K562 (cell line): ENCODE results near the gene NR0B2. TPM values are rescaled to one million over a fixed set of nuclear protein-coding genes. Genes with fewer than 3 reads are reported as not detected.

ENCODE experiments used
- ADNP ChIP-seq: fragments of 200-800 bp; sonication (Bioruptor generic); IDR thresholded peaks from 2 replicates; pipeline ENCODE4 v1.6.1; 2016; ENCODE audit warnings: missing genetic modification characterization, missing compliant biosample characterization
- CHD4 ChIP-seq: fragments of 200-600 bp; sonication (generic); IDR thresholded peaks from 3 replicates; pipeline ENCODE4 v1.6.1; 2012; ENCODE audit warnings: low read depth, mild to moderate bottlenecking, mixed read lengths, low read length, inconsistent platforms; ENCODE audit not compliant: insufficient read depth, insufficient replicate concordance, poor library complexity, severe bottlenecking
- NBN ChIP-seq: fragments of 450-650 bp; IDR thresholded peaks from 2 replicates; pipeline ENCODE4 v1.6.1; 2016; ENCODE audit warnings: low read depth, mild to moderate bottlenecking
- RBM39 ChIP-seq: fragments of 200-400 bp; formaldehyde crosslinking; optimal IDR thresholded peaks from 2 replicates; pipeline ENCODE3; 2018; ENCODE audit warnings: low read depth, low read length
- RNF2 ChIP-seq: sonication (generic); IDR thresholded peaks from 2 replicates; pipeline ENCODE4 v1.6.1; 2016
- TEAD1 ChIP-seq, 2 experiments: fragments of 450-650 bp in 1 of 2; sonication (generic) in 1 of 2; formaldehyde crosslinking; IDR thresholded peaks; 2 replicates each; pipeline versions ENCODE4 v1.4.0 to v1.8.0; 2020 to 2022; ENCODE audit warnings: mild to moderate bottlenecking in 2 of 2, missing genetic modification reagents in 1 of 2
- ZNF561 ChIP-seq: fragments of 450-650 bp; formaldehyde crosslinking; conservative IDR thresholded peaks from 2 replicates; pipeline ENCODE4 v1.4.0; 2020; ENCODE audit warnings: mild to moderate bottlenecking, moderate library complexity
- ZNF766 ChIP-seq: fragments of 200-800 bp; sonication (Bioruptor generic); conservative IDR thresholded peaks from 2 replicates; pipeline ENCODE4 v1.6.1; 2016; ENCODE audit warnings: missing genetic modification characterization, missing compliant biosample characterization
- polyA plus RNA-seq, 8 experiments: library from polyadenylated mRNA; depleted of rRNA in 4 of 8; stranded (reverse) in 5 of 8; unstranded in 3 of 8; fragments of >200 nt; fragmentation: Nextera tagmentation in 2 of 8; fragmentation: Illumina TruSeq in 1 of 8; extraction: Ambion mirVana in 2 of 8; extraction: Trizol in 1 of 8; gene quantifications; 2 replicates each; pipeline versions ENCODE4 v1.2.1 to v1.2.3, GENCODE V29; 2011 to 2014; ENCODE audit warnings: inconsistent platforms in 1 of 8, missing spikeins in 1 of 8
- total RNA-seq, 7 experiments: library from RNA; depleted of rRNA in 6 of 7; stranded (reverse); fragments of >200 nt in 6 of 7; fragmentation: Illumina TruSeq in 2 of 7; extraction: Trizol in 2 of 7; gene quantifications; 2 replicates each; pipeline versions ENCODE4 v1.2.1 to v1.2.3, GENCODE V29; 2011 to 2021; ENCODE audit warnings: low replicate concordance in 1 of 7
- TF ChIP-seq, protein P1 (sequence below), 2 experiments: fragments of 450-650 bp; formaldehyde crosslinking in 1 of 2; IDR thresholded peaks; 2 replicates each; pipeline versions ENCODE4 v1.4.0 to v1.6.1; 2014 to 2020; ENCODE audit warnings: mild to moderate bottlenecking in 2 of 2, borderline replicate concordance in 1 of 2, low read depth in 1 of 2

Gene NR0B2
- total and polyA plus RNA-seq, 9 of the 15 experiments (the other 6 are each of a cell fraction or from before 2014, with no cell fraction given): not detected

DNA sequence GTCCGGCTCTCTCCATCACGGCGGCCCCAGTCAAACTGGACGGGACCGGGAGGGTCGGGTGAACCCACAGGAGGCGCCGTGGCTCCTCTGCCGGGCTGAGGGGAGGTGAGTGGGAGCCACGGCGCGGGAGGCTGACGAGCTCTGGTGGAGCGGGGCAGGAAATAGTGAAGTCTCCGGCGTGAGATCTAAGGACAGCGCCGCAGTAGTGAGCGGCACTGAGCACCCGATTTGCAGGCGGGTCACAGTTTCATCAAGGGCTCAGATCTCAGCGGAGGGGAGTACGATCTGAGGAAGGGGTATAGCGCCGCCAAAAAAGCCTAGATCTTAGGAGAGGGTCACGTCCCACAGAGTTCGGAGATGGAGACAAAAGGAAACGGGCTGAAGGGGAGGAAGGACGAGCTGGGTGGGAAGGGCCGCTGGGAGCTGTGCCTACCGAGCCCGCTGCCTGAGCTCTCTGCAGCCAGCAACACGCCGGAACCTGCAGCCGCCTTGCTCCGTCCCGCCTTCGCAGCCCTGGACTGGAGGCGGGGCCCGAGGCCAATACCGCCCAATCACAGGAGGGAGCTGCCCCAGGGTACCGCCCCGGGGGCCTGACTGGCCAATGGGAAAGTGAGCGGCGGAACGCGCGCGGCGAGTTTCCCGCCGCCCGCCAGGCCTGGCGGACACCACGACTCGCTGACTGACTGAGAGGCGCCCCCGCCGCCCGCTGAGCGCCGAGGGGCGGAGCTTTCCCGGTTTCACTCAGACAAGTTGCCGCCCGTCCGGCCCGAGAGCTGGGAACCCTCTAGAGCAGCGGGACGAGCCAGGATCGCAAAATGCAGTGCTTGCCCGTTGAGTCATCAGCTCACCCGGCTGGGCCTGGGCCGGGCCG, 48.9 kb downstream of the NR0B2 start (continued):
- TF ChIP-seq, protein P1, sequence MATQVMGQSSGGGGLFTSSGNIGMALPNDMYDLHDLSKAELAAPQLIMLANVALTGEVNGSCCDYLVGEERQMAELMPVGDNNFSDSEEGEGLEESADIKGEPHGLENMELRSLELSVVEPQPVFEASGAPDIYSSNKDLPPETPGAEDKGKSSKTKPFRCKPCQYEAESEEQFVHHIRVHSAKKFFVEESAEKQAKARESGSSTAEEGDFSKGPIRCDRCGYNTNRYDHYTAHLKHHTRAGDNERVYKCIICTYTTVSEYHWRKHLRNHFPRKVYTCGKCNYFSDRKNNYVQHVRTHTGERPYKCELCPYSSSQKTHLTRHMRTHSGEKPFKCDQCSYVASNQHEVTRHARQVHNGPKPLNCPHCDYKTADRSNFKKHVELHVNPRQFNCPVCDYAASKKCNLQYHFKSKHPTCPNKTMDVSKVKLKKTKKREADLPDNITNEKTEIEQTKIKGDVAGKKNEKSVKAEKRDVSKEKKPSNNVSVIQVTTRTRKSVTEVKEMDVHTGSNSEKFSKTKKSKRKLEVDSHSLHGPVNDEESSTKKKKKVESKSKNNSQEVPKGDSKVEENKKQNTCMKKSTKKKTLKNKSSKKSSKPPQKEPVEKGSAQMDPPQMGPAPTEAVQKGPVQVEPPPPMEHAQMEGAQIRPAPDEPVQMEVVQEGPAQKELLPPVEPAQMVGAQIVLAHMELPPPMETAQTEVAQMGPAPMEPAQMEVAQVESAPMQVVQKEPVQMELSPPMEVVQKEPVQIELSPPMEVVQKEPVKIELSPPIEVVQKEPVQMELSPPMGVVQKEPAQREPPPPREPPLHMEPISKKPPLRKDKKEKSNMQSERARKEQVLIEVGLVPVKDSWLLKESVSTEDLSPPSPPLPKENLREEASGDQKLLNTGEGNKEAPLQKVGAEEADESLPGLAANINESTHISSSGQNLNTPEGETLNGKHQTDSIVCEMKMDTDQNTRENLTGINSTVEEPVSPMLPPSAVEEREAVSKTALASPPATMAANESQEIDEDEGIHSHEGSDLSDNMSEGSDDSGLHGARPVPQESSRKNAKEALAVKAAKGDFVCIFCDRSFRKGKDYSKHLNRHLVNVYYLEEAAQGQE (IDR thresholded peaks at IDR 0.05; ENCODE audit: borderline replicate concordance): no peak; the same call in 1 of the 2 replicates
- TF ChIP-seq, protein P1 (CRISPR knock-in tag; IDR thresholded peaks at IDR 0.05; ENCODE audit: low read depth): no peak
- TF ChIP-seq ZNF766 (CRISPR knock-in tag): no peak
- no peak for TF ChIP-seq CHD4
- no peak for TF ChIP-seq ZNF561 (CRISPR knock-in tag)
- 0 out of 2 replicates have a peak, but pooled peaks have one; percentile 54 for TF ChIP-seq RNF2
- peak in 1 of 2 experiments; percentile 76; a peak in 2 of 4 replicates for TF ChIP-seq TEAD1 (CRISPR knock-in tag; IDR thresholded peaks at IDR 0.05)
- no peak for TF ChIP-seq RBM39
- no peak; the same call in 1 of the 2 replicates for TF ChIP-seq NBN
- no peak for TF ChIP-seq ADNP (tag)
